ENCODE measurements around the gene STMN1.

Gene STMN1

DNA sequence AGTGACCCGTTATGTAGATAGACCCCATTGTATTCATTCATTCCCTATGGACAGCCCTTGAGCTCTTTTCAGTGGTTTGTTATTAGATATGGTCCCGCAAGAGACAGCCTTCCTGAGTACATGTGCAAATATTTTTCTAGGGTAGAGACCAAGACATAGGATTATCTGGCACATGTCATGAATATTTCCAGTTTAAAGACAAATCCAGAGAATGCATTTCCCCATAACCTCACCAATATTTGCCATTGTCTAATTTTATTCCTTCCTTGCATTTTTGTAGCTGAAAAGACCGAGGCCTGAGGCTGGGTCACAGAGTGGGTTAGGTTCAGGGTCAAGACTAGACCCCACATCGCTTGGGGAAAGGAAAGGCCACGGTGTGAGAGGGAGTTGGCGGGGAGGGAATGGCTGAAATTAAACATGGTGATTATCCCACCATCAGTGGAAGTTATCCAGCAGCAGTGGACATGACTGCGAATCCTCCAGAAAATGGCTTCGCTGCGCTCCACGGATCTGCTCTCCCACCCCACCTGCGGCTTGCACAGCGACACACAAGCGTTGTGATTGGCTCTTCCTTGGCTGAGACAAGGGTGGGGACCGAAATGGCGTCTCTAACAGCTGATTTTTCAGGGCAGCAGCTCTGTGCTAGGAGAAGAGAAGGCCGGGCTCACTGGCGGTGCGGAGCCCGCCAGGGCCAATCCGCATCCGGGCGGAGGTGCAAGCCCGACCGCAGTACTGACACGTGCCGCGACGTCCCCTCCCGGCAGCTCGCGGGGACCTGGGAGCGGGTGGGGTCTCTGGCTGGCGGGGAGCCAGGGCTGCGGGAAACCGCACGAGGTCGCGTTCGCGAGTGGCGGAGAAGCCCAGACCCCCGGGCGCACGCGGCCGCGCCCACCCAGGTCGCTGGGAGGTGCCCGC, 16.1 kb upstream of the STMN1 start:
- peak; percentile 31 for DNase-seq (ENCODE audit: low read depth)

DNA sequence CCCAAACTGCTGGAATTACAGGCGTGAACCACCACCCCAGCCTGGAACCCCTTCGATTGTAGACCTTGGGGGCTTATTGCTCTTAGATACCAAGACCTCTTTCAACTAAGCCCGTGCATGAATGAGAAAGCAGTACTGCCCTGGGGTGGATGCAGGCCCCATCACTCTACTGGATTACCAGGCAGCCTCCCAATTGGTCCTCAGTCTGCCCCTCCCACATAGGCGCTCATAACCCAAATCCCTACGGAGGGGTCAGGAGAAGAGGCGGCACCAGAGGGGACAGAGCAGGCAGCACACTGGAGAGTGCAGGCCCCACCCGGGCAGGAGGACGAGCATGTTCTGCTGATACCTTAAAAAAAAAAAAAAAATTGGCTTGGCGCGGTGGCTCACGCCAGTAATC, 12.4 kb upstream of the STMN1 start:
- DNase-seq (ENCODE audit: low read depth): no peak

DNA sequence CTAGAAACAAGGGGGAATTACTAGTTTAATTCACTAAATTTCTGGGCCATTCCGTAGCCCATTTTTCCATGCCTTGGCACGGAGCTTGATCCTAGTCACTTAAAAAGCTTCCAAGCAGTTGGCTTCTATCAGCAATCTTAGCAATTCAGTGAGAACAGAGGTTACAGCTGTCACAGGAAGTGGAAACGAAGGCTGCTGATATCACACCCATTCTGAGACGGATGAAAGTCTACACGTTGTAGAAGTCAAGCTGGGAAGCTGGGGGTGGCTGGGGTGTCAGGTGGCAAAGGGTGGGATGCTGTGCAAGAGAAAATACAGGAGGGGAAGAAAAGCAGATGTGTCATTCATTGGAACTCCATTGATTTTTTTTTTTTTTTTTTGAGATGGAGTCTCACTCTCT, 11.8 kb upstream of the STMN1 start:
- peak; percentile 11 for DNase-seq (ENCODE audit: low read depth)

DNA sequence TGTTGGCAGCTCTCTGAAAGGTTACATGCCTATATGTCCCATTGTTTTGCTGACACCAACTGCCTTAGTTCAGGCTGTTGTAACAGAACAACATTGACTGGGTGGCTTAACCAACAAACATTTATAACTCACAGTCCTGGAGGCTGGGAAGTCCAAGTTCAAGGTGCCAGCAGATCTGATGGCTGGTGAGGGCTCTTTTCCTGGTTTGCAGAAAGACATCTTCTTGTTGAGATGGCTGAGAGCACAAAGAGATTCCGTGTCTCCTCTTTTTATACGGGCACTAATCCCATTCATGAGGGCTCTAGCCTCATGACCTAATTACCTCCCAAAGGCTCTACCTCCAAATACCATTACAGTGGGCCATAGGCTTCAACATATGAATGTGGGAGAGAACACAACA, 10.2 kb upstream of the STMN1 start:
- DNase-seq (ENCODE audit: low read depth): no peak

DNA sequence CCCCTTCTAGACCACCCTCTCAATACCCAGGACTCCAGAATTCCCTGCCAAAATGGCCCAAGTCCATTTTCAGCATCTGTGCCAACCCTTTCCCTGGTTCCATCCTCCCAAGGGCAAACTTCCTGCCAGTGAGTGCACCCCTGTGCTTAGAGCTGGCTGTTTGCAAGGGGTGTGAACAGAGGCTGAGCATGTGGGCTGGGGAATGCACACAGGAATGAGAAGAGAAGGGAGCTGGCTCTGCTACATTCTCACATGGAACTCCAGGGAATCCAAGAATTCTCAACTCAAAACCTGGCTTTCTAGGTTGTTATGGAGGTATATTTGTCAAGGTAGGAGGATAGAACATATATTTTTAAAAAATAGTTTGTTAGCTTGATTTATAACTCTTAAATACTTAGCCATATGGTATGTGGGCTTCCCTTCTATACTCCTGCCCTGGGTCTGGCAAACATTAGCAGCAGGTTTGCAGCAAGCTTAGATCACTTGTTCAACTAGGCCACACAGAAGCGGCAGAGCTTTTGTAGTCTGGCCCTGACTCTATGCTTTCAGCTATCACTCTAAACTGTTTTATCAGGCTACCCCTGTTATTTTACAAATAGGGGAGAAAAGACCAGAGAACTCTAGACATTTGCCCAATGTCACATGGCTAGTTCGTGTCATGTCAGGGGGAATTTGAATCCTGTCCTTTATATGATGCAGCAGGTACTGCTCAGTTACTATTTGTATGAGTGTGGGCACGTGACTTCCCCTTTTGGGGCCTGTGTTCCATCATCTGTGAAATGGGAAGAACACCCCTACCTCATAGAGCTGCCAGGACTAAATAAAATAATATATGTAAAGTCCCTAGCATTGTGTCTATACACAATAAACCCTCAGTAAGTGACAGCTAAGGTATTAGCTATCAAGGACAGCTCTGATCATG, 8.1 kb upstream of the STMN1 start:
- DNase-seq (ENCODE audit: low read depth): no peak

DNA sequence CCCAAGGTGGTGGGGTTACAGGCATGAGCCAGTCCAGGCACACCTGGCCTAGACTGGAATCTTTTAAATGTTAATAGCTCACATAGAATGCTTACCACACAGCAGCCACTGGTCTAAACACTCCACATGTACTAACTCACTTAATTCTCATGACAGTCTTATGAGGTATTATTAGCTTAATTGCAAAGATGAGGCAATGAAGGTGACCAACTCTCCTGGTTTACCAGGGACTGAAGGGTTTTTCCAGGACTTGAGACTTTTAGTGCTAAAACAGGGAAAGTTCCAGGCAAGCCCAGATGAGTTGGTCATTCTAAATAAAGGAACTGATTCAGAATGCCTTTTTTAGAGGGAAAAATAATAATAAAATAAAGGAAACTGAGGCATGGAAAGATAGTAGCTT, 7.0 kb upstream of the STMN1 start:
- DNase-seq (ENCODE audit: low read depth): no peak

DNA sequence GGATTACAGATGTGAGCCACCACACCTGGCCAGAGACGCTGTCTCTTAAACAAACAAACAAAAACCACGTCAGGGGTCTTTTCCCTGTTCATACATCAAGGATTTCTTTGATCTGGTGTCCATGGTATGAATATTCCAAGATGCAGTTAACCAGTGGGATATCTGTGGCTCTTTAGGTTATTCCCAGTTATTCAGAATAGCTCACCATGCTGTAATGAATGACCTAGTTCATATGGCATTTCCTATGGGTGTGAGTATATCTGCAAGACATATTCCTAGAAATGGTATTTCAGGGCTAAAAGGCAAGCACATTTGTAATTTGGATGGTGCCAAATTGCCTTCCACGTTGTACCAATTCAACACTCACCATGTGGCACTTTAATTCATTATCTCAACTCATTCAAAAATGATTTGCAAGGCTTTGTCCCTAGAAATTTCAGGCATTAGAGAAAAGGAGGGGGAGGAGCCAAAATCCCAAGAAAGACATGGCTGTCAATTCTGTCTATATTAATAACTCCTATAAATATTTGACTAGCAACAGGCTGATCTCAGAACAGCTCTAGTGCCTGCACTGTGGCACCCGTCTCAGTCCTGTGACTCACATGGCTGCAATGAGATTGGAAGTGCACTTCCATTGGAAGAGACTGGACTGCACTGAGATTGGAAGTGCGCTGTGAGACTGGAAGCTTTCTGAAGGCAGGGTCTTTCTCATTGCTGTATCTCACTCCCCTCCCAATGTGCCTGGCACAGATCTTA, 6.0 kb upstream of the STMN1 start:
- no peak for DNase-seq (ENCODE audit: low read depth)

DNA sequence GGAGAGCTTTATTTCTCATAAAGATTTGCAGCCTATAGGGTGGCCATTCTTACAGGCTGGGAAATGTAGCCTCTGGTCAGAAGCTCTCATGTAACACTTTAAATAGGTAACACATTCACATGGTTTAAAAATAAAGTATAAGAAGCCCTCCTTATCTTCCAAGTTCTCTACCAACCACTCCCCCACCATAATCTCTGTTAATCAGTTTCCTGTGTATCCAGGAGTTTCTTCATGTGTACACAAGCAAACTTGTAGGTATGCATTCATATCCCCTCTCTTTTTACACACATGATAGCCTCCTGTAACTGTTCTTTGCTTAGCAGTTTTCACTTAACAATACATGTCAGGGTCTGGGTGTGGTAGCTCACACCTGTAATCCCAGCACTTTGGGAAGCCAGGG, 4.9 kb upstream of the STMN1 start:
- no peak for DNase-seq (ENCODE audit: low read depth)

DNA sequence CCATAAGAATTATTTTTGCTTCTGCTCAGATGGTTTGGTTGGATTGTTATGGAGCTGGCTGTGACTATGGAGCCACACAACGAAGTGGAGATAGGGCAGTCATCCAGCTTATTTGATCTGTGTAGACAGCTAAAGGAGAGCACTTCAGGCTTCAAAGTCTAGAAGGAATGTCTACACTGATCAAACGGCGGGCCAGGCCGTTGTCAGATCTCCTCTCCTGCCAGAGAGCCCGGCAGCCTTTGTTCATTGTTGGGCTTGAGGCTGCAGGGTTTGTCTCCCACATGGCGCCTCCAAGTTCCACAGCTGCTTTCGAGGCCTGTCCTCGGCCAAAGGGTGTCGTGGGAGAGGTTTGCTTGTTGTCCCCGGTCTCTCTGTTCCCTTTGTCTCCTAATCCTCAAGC, 2.8 kb upstream of the STMN1 start:
- DNase-seq (ENCODE audit: low read depth): no peak

DNA sequence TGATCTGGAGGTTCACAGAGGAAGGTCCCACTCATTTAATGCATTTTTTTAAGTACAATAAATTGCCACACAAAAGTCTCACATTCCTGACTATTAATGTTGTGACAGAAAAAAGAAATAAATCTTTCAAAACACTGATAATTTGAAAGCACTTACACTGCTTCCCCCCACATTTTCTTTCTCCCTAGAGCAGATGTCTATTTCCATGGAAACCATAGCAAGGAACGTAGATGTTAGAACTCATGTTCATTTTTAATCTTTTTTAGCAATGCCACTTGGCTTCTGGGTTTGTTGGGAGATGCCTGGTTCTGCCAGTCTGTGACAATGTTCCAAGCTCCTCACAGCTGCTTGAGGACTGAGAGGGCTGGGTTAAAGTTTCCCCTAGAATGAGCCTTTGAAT, 1.9 kb upstream of the STMN1 start:
- no peak for DNase-seq (ENCODE audit: low read depth)

DNA sequence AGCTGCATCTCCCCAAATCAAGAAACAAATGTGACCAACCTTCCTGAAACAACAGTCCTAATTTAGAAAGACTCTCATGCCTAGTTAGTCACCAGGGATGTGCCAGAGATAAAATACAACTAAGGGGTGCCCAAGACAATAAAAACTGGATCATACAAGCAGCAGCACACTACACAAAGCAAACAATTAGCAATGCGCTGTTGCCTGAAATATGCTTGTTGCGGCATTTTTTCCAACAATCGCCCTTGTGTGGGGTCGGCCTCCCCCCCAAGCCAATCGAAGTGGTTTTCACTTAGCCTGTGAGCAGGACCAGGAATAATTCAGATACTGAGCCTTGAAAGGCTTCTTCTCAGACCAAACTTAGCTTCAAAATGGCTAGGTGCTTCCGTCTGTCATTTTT, 1.4 kb upstream of the STMN1 start:
- DNase-seq (ENCODE audit: low read depth): no peak

DNA sequence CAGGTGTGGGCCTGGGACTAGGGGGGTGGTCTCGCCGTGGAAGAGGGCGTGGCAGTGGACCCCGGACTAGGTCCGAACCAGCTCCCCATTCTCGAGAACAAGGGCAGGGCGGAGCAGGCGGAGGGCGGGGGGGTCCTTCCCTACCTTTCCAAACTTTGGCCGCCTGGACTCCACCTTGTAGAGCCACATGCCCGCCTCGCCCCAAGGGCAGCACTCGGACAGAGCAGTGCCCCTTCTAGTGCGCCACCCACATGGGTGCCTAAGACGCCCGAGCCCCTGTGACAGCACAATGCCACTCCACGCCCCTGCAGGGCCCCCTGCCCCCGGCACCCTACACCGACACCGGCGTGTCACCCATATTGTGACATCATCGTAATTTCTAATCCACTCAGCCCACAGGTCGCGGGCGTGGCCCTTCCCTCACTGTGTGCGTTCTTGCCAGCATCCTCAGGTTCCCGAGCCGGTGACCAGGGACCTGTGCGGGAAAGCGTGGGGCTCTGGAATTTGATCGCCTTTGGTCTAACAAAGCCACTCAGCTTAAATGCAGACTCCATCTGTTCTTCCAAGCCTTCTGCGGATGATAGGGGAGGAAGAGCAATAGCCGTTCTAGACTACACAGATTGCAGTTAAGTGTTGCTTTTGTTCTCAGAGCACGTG, 553 bp upstream of the STMN1 start:
- peak; percentile 24 for DNase-seq (ENCODE audit: low read depth)

DNA sequence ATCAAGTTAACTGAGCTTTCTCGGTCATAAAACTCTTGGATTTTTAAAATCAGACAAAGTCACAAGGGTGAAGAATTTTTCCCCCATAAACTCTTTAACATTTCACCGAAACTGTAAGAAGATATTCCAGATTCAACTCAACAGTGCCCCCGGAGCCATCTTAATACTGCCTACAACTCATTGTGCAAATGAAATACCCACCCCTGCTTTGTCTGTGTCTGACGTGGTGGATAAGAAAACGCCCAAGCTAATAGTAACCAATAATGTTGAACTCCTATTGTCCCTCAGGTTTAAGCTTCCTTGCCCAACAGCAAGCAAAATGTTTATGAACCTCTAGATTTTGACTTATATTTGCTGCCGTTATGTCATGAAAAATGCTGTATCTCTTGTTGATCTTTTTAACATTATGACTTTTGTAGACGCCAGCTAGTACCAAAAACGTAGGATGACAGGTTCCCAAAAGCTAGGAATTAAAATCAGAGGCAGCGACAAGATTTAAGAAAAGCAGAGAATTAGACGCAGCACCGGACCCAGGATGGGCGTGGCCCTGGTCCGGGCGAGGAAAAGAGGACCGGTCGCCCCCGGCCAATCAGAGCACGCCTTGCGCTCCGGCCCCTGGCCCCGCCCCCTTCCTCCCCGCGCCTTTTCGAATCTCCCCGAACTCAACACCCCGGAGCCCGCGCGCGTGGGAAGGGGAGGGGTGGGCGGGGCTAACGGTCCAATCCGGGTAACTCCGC, 1.1 kb downstream of the STMN1 start:
- peak; percentile 90 for DNase-seq (ENCODE audit: low read depth)

DNA sequence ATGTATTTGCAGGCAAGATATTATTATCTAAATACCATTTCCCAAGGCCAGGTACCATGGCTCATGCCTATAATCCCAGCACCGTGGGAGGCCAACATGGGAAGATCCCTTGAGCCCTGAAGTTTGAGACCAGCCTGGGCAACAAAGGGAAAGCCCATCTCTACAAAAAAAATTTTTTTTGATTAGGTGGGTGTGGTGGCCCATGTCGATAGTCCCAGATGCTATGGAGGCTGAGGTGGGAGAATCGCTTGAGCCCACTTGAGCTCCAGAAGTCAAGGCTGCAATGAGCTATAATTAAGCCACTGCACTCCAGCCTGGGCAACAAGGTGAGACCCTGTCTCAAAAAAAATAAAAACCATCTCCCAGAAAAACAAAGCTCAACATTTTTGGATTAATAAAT, 2.2 kb downstream of the STMN1 start:
- DNase-seq (ENCODE audit: low read depth): no peak

DNA sequence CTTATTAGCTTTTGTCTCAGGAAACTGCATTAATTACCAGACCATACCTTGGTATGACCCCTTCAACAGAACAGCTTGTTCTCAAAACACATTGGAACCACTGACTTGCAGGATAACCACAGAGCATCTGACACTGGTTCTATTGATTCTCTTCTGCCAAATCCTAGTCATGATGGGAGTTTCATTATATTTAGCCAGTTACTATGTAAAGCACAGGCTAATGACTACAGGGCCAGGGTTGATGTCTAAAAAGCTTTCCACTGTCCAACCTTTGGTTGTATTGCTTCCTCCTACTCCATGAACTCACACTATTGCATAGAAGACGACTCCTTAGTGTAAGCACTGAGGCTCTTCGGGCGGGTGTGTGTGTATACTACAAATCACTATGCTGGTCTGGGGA, 3.8 kb downstream of the STMN1 start:
- no peak for DNase-seq (ENCODE audit: low read depth)

DNA sequence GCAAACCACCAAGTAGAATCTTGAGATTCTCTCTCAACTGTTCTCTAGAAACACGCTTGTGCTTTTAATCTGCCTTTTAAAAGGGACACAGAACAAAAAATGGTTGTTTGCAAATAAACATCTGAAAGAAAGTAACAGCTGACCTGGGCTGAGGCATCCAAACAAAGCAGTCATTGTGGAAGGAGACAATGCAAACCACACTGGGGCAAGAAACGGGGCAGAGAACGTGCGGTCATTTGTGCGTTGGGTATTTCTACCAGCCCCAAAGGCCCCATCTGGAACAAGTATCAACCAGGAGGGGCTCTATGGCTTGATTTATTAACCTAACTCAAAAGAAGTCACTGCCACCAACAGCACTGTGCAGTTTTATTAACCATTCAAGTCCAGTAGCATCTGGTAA, 6.0 kb downstream of the STMN1 start:
- DNase-seq (ENCODE audit: low read depth): no peak

DNA sequence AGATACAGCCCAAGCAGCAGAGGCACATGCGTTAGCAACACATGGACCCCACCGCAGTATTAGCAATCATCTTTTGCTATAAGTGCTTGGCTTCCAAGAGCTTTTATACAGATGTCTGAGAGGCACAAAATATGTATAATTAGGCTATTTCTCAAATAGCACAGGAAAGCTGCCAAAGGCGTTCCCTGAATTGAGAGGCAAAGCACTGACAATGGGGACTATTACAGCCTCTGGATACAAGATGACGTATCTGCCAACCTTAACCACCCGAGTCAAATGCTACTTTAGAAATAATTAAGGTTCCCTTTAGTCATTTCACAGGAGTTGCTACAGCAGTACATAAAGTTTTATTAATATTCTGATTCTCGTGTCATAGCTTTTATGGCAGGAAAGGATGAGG, 6.4 kb downstream of the STMN1 start:
- no peak for DNase-seq (ENCODE audit: low read depth)

DNA sequence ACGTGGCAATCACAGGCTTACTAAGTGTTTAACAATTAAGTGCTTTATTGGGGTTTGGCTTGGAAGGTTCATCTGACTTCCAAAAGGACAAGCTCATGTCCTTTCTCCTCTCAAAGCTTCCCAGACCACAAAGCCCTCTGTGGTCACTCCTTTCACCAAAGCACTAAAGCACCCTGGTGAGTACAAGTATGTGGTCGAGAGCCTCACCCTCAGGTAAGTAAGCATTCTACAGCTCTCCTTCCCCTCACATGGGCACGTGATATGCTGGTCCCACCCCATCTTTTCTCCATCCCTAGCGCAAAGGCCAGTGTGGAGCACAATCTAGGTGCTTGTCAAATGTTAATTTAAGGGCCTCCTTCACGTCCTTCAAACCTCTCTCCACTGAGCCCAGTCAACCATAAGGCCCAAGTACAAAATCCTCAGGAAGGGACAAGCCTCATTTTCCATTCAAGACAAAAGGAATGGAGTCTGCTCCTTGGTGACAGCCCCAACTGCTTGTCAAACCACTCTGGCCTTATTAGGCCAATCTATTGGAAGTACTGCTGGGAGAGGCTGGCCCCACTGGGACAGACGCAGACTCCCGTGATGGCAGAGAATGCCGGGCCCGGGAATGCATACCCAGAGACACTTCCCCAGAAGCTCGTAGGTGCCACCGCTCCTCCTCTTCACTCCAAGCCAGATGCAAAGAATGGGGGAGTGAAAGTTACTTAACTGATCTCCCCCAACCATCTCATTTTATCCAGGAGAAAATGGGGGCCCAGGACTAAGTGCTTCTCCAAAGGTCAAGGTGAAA, 7.8 kb downstream of the STMN1 start:
- DNase-seq (ENCODE audit: low read depth): no peak

DNA sequence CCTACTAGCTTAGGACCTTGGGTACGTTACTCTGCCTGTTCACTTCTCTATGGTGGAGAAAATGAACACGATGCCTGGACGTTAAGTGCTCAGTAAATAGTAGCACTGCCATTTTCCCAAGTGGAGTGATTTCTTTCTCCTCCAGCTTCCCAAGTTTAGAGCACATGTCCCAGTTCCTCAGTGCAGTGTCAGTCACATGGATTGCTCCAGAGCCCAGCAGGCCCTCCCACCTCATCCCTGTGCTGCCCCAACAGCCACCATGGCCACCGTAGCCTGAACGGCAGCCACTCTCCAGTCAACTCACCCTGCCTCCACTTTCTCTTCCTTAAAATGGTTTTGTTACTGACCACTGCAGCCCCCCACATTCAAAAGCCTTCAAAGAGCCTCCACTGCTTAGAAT, 8.5 kb downstream of the STMN1 start:
- no peak for DNase-seq (ENCODE audit: low read depth)

DNA sequence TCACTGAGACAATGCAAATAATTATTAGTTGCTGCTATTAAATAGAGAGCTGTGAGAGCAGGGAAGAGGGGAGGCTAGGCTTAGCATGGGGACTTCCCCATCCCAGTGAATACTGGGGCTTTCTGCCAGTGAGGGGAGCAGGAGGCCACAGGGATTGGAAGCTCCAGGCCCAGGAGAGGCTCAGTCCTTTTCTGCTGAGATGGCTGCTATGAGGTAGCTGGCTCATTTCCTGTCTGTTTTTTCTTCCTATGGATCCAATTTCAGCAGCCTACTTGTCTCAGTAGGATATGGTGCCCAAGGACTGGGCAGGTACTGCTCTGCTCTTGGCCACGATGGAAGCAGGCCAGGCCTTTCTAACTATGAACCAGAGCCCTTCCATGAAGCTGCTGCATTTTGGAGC, 10.0 kb downstream of the STMN1 start:
- no peak for DNase-seq (ENCODE audit: low read depth)

Data from stimulated activated CD4-positive, alpha-beta T cell treated with anti-CD3 and anti-CD28 coated beads, Interleukin-2, amount 100 ng/mL, for 4 hours (primary cell).